ENCODE data around the gene STX1A.

The STX1A gene

DNA sequence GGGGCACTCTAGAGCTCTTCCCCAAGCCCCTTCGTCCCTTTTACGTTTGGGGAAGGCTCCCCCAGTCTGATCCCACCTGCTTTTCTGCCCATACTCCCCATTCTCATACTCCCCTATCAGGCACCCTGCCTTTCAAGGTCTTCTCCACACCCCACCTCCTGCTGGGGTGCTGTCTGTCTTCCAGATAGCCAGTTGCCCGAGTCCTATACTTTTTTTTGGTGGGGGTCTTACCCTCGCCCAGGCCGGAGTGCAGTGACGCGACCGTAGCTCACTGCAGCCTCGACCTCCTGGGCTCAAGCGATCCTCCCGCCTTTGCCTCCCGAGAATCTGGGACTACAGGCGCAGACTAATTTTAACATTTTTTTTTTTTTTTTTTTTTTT is 19.9 kb upstream of the STX1A start:
- peak overlapping the region; percentile 99 for H3K27ac ChIP-seq
- TF ChIP-seq, protein P1, sequence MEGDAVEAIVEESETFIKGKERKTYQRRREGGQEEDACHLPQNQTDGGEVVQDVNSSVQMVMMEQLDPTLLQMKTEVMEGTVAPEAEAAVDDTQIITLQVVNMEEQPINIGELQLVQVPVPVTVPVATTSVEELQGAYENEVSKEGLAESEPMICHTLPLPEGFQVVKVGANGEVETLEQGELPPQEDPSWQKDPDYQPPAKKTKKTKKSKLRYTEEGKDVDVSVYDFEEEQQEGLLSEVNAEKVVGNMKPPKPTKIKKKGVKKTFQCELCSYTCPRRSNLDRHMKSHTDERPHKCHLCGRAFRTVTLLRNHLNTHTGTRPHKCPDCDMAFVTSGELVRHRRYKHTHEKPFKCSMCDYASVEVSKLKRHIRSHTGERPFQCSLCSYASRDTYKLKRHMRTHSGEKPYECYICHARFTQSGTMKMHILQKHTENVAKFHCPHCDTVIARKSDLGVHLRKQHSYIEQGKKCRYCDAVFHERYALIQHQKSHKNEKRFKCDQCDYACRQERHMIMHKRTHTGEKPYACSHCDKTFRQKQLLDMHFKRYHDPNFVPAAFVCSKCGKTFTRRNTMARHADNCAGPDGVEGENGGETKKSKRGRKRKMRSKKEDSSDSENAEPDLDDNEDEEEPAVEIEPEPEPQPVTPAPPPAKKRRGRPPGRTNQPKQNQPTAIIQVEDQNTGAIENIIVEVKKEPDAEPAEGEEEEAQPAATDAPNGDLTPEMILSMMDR (conservative IDR thresholded peaks at IDR 0.05): no peak

DNA sequence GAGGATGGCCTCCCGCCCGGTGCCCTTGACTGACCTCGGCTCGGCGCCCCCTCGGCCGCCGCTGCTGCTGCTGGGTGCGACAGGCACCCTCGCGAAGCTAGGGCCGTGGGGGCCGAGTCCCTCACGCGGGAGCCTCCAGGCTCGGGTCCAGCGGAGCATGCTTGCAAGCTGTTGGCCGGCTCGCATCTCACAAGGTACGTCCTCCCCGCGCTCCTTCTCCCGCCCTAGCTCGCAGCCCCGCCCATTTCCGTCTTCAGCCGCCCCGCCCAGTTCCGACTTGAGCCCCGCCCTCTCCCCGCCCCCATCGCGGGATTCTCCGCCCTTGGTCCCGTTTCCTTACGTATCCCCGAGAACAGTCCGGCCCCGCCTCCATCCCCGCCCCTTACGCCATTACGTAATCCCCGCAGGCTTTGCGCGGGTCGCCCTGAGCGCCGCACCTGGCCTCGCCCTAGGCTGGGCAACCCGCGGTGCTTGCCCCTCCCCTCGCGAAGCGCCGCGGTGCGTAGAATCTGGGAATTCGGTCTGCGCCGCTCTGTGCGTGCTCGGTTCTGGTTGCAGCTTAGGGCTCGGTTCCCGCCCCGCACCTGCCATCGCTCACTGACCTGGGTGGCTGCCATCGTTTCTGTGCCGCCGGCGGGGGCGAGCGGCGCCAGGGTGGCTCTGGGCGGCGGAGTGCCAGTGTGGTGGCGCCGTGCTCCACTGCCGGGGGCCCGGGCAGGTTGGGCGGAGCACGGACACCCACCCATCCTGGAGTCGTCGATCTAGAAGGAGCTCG is 19.3 kb upstream of the STX1A start, which contains the start of gene ABHD11:
ABHD11 (minus strand) TSS at position 191 of the 775 bp plus-strand sequence; CDS start at position 159, 32 bp downstream.
- H3K27ac ChIP-seq: peak within 1 kb of the TSS; percentile 99
- TF ChIP-seq, protein P1 (conservative IDR thresholded peaks at IDR 0.05): no peak

DNA sequence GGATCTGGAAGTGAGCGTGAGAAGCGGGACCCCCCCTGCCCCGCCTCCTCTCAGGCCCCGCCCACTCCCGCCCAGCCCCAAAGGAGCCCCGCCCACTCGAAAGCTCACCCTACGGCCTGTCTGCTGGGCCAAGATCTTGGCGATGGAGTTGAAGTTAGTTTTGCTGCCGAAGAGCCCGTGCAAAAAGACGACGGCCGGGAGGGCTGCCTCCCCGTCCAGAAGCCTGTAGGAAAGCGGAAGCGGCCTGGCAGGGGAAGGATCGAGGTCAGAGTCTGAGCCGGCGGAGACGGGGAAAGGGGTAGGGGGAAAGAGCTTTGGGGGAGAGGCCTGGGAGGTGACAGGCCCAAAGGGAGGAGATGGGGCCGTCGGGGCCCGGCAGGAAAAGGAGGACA is 18.7 kb upstream of the STX1A start:
- TF ChIP-seq, protein P1 (conservative IDR thresholded peaks at IDR 0.05): no peak
- H3K27ac ChIP-seq: peak overlapping the region; percentile 99

DNA sequence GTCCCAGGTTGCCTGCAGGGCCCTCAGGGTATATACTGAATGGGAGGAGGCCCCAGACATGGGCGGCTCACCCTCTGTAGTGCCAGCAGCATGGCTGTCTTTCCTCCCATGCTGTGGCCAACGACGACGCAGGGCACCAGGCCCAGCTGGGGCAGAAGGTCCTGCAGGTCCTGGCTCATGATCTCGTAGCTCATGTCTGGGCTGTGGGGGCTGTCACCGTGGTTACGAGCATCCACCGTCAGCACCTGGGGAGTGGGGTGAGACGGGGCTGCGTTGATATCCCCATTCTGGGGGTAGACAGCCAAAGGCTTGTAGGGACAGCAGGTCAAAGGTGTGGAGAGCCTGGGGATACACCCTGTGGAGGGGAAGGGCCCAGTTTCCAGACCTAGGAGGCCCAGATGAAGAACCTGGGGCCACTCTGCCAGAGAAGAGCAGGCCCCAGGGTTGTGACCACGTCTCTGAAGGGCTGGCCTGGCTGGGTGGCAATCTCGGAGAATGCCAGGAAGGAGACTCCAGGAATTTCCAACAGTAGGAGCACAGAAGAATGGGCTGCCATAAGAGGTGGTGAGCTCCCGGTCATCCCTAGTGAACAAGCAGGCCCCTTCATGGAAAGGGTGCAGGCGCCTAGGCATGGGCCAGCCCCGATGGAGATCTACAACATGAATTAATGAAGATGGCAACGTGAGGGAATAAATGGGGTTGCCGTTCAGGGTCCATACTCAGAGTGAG is 18.2 kb upstream of the STX1A start:
- TF ChIP-seq, protein P1 (conservative IDR thresholded peaks at IDR 0.05): no peak
- H3K27ac ChIP-seq: peak overlapping the region; percentile 99

DNA sequence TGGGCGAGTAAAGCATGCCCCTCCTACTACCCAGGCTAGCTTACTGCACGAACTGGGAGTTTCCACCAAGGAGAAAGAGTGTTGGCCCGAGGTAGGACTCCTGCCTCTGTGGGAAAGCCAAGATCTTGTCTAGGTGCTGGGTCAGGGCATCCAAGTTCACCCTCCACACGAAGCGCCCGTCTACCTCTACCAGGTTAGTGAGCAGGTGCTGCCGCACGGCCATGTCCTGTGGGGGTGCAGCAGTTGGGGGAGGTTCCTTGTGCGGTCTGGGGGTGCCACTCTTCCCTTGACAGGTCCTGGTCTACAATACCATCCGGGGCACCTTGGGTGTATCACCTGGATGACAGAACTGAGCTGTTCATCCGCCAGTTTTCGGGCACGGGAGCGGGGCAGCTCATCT is 17.4 kb upstream of the STX1A start:
- TF ChIP-seq, protein P1 (conservative IDR thresholded peaks at IDR 0.05): no peak
- peak overlapping the region; percentile 99; the same call in 1 of the 2 replicates for H3K27ac ChIP-seq

DNA sequence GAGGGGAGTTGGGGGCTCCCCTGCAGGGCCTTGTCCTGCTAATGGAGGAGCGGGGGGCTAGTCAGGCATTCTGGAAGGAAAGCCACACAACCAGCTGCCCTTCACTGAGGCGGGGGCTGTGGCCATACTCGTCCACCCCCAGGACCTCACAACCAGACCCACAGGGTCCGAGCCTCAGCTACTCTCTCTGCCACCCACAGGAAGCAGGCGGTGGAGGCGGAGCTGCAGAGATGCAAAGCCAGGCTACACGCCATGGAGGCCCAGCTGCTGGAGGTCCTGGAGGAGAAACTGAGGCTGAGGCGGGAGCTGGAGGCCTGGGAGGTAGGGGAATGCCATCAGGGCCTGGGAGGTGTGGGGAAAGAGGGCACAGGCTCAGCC is 16.0 kb upstream of the STX1A start:
- H3K27ac ChIP-seq: peak overlapping the region; percentile 51
- TF ChIP-seq, protein P1 (conservative IDR thresholded peaks at IDR 0.05): no peak
